HepG2 (cell line): Measurements from ENCODE around the gene TP53. TPM values are rescaled to one million over a fixed set of nuclear protein-coding genes. Genes with fewer than 3 reads are reported as not detected.

Experiments used
- CENPT ChIP-seq: sonication (generic); formaldehyde crosslinking; IDR thresholded peaks from 2 replicates; pipeline ENCODE4 v1.8.0; 2022; ENCODE audit warnings: low read depth, mild to moderate bottlenecking, moderate library complexity, missing genetic modification reagents
- CHD2 ChIP-seq: IDR thresholded peaks from 2 replicates; pipeline ENCODE4 v1.6.1; 2011; ENCODE audit warnings: low read depth, low read length, improper control_type of control experiment
- ETV5 ChIP-seq: IDR thresholded peaks from 2 replicates; pipeline ENCODE4 v1.6.1; 2018; ENCODE audit warnings: missing biosample characterization, missing genetic modification reagents, inconsistent platforms, borderline replicate concordance
- HOXD1 ChIP-seq: sonication (generic); formaldehyde crosslinking; IDR thresholded peaks from 2 replicates; pipeline ENCODE4 v1.5.0; 2020; ENCODE audit warnings: missing genetic modification reagents
- PBX2 ChIP-seq: IDR thresholded peaks from 2 replicates; pipeline ENCODE4 v1.6.1; 2016; ENCODE audit warnings: control low read depth
- RBAK ChIP-seq: sonication (generic); formaldehyde crosslinking; IDR thresholded peaks from 2 replicates; pipeline ENCODE4 v1.5.1; 2020; ENCODE audit warnings: mild to moderate bottlenecking, missing genetic modification reagents
- RFX5 ChIP-seq: IDR thresholded peaks from 2 replicates; pipeline ENCODE4 v1.6.1; 2011; ENCODE audit warnings: low read depth, low read length, improper control_type of control experiment
- TSC22D2 ChIP-seq: sonication (generic); formaldehyde crosslinking; IDR thresholded peaks from 2 replicates; pipeline ENCODE4 v1.5.1; 2020; ENCODE audit warnings: missing genetic modification reagents, mild to moderate bottlenecking, borderline replicate concordance
- ZBTB26 ChIP-seq: IDR thresholded peaks from 2 replicates; pipeline ENCODE4 v1.6.1; 2016; ENCODE audit warnings: missing compliant biosample characterization, missing genetic modification reagents, borderline replicate concordance
- ZNF121 ChIP-seq: sonication (generic); formaldehyde crosslinking; IDR thresholded peaks from 2 replicates; pipeline ENCODE4 v1.5.0; 2020; ENCODE audit warnings: mild to moderate bottlenecking, missing genetic modification reagents
- ZNF124 ChIP-seq: sonication (generic); formaldehyde crosslinking; IDR thresholded peaks from 2 replicates; pipeline ENCODE4 v1.4.0; 2020; ENCODE audit warnings: missing genetic modification reagents
- ZNF143 ChIP-seq: sonication (generic); formaldehyde crosslinking; IDR thresholded peaks from 2 replicates; pipeline ENCODE4 v1.4.0; 2020; ENCODE audit warnings: missing genetic modification reagents
- ZNF235 ChIP-seq: sonication (generic); formaldehyde crosslinking; IDR thresholded peaks from 2 replicates; pipeline ENCODE4 v1.8.1; 2023; ENCODE audit warnings: mild to moderate bottlenecking, missing genetic modification reagents, borderline replicate concordance
- ZNF292 ChIP-seq: sonication (generic); formaldehyde crosslinking; IDR thresholded peaks from 2 replicates; pipeline ENCODE4 v1.8.1; 2022; ENCODE audit warnings: mild to moderate bottlenecking, low read depth, missing genetic modification reagents, borderline replicate concordance
- ZNF296 ChIP-seq: sonication (generic); formaldehyde crosslinking; conservative IDR thresholded peaks from 2 replicates; pipeline ENCODE4 v1.5.0; 2020; ENCODE audit warnings: mild to moderate bottlenecking, missing genetic modification reagents
- ZNF616 ChIP-seq: sonication (generic); formaldehyde crosslinking; IDR thresholded peaks from 2 replicates; pipeline ENCODE4 v1.5.0; 2020; ENCODE audit warnings: low read depth, mild to moderate bottlenecking, missing genetic modification reagents
- polyA plus RNA-seq, 8 experiments: library from polyadenylated mRNA; depleted of rRNA in 3 of 8; stranded (reverse) in 7 of 8; unstranded in 1 of 8; fragments of >200 nt; fragmentation: Illumina TruSeq in 4 of 8; extraction: Trizol in 4 of 8; gene quantifications; 2 replicates each; pipeline versions ENCODE4 v1.2.1 to v1.2.3, GENCODE V29; 2011 to 2016; ENCODE audit warnings: low read depth in 4 of 8, missing spikeins in 1 of 8, mixed read lengths in 1 of 8; ENCODE audit not compliant: insufficient read depth in 1 of 8
- total RNA-seq, 5 experiments: library from RNA; depleted of rRNA; stranded (reverse); fragments of >200 nt; fragmentation: Illumina TruSeq; extraction: Trizol; gene quantifications; 2 replicates each; pipeline ENCODE4 v1.2.3, GENCODE V29; 2016; ENCODE audit warnings: low read depth in 1 of 5
- TF ChIP-seq, protein P1 (sequence below): sonication (generic); formaldehyde crosslinking; IDR thresholded peaks from 2 replicates; pipeline ENCODE4 v1.9.0; 2021; ENCODE audit warnings: missing genetic modification reagents, borderline replicate concordance
- TF ChIP-seq, protein P2 (sequence below): sonication (generic); formaldehyde crosslinking; IDR thresholded peaks from 2 replicates; pipeline ENCODE4 v1.5.1; 2020; ENCODE audit warnings: mild to moderate bottlenecking, missing genetic modification reagents, borderline replicate concordance

TP53 gene
- total and polyA plus RNA-seq, 2 of the 13 experiments (the other 11 are each of a cell fraction or from before 2014, with no cell fraction given), result 17.1 to 29.9 TPM

DNA sequence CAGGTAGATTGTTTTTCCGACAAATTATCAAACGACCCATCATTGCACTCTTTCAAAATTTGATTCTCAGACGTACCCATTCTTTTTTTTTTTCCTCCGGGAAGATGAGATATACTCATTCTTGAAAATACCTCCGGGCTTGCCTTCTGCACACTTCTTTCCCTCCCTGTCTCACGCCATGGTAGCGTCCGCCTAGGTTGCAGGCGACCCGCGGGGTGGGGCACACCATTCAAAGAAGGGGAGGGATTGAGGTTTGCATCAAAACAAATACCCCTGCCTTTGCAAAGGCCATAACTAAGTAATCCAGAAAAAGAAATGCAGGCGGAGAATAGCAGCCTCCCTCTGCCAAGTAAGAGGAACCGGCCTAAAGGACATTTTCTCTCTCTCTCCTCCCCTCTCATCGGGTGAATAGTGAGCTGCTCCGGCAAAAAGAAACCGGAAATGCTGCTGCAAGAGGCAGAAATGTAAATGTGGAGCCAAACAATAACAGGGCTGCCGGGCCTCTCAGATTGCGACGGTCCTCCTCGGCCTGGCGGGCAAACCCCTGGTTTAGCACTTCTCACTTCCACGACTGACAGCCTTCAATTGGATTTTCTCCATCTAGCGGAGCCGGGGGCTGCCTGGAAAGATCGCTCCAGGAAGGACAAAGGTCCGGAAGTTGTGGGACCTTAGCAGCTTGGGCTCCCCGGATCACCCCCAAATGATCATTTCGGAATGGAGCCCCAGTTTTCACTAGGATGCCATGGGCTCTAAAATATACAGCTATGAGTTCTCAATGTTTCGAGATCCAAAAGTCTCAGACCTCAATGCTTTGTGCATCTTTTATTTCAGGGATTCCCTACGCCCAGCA is 843 bp downstream of the TP53 start (continued):
- TF ChIP-seq ZBTB26 (peak; percentile 17; the same call in 1 of the 2 replicates), RBAK (CRISPR knock-in tag) (no peak), ZNF296 (CRISPR knock-in tag) (no peak), TSC22D2 (CRISPR knock-in tag) (no peak), ZNF124 (CRISPR knock-in tag) (0 out of 2 replicates have a peak, but pooled peaks have one; percentile 44), ZNF143 (CRISPR knock-in tag) (0 out of 2 replicates have a peak, but pooled peaks have one; percentile 20), CENPT (CRISPR knock-in tag) (no peak), PBX2 (CRISPR knock-in tag) (no peak), RFX5 (no peak), ZNF292 (CRISPR knock-in tag) (0 out of 2 replicates have a peak, but pooled peaks have one; percentile 5), ZNF616 (CRISPR knock-in tag) (no peak), HOXD1 (CRISPR knock-in tag) (no peak), CHD2 (no peak), ETV5 (CRISPR knock-in tag) (0 out of 2 replicates have a peak, but pooled peaks have one; percentile 42), ZNF121 (CRISPR knock-in tag) (no peak), ZNF235 (no peak)
- TF ChIP-seq, protein P1, sequence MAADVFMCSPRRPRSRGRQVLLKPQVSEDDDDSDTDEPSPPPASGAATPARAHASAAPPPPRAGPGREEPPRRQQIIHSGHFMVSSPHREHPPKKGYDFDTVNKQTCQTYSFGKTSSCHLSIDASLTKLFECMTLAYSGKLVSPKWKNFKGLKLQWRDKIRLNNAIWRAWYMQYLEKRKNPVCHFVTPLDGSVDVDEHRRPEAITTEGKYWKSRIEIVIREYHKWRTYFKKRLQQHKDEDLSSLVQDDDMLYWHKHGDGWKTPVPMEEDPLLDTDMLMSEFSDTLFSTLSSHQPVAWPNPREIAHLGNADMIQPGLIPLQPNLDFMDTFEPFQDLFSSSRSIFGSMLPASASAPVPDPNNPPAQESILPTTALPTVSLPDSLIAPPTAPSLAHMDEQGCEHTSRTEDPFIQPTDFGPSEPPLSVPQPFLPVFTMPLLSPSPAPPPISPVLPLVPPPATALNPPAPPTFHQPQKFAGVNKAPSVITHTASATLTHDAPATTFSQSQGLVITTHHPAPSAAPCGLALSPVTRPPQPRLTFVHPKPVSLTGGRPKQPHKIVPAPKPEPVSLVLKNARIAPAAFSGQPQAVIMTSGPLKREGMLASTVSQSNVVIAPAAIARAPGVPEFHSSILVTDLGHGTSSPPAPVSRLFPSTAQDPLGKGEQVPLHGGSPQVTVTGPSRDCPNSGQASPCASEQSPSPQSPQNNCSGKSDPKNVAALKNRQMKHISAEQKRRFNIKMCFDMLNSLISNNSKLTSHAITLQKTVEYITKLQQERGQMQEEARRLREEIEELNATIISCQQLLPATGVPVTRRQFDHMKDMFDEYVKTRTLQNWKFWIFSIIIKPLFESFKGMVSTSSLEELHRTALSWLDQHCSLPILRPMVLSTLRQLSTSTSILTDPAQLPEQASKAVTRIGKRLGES (CRISPR knock-in tag), result no peak
- TF ChIP-seq, protein P2, sequence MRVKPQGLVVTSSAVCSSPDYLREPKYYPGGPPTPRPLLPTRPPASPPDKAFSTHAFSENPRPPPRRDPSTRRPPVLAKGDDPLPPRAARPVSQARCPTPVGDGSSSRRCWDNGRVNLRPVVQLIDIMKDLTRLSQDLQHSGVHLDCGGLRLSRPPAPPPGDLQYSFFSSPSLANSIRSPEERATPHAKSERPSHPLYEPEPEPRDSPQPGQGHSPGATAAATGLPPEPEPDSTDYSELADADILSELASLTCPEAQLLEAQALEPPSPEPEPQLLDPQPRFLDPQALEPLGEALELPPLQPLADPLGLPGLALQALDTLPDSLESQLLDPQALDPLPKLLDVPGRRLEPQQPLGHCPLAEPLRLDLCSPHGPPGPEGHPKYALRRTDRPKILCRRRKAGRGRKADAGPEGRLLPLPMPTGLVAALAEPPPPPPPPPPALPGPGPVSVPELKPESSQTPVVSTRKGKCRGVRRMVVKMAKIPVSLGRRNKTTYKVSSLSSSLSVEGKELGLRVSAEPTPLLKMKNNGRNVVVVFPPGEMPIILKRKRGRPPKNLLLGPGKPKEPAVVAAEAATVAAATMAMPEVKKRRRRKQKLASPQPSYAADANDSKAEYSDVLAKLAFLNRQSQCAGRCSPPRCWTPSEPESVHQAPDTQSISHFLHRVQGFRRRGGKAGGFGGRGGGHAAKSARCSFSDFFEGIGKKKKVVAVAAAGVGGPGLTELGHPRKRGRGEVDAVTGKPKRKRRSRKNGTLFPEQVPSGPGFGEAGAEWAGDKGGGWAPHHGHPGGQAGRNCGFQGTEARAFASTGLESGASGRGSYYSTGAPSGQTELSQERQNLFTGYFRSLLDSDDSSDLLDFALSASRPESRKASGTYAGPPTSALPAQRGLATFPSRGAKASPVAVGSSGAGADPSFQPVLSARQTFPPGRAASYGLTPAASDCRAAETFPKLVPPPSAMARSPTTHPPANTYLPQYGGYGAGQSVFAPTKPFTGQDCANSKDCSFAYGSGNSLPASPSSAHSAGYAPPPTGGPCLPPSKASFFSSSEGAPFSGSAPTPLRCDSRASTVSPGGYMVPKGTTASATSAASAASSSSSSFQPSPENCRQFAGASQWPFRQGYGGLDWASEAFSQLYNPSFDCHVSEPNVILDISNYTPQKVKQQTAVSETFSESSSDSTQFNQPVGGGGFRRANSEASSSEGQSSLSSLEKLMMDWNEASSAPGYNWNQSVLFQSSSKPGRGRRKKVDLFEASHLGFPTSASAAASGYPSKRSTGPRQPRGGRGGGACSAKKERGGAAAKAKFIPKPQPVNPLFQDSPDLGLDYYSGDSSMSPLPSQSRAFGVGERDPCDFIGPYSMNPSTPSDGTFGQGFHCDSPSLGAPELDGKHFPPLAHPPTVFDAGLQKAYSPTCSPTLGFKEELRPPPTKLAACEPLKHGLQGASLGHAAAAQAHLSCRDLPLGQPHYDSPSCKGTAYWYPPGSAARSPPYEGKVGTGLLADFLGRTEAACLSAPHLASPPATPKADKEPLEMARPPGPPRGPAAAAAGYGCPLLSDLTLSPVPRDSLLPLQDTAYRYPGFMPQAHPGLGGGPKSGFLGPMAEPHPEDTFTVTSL (CRISPR knock-in tag), result no peak
